ENCODE data around the gene TMEM164.

Gene TMEM164

DNA sequence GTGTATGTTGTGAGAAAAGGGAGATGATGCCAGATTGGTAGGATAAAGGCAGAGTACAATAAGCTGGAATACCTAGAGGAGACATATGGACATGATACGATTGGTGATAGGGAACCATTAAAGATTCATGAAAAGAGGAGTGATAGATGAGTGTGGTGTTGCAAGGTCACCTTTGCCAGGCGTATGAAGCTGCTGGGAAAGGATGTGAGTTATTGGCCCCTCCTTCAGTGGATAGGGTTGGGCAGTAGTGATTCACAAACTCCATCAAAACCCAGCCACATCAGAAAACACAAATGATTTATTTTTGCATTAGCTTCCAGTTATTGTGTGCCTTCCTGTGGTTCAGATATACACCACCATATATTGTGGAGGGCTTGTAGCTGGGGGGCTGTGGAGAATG is 34.3 kb downstream of the TMEM164 start:
- no peak for DNase-seq (ENCODE audit: low read depth)

DNA sequence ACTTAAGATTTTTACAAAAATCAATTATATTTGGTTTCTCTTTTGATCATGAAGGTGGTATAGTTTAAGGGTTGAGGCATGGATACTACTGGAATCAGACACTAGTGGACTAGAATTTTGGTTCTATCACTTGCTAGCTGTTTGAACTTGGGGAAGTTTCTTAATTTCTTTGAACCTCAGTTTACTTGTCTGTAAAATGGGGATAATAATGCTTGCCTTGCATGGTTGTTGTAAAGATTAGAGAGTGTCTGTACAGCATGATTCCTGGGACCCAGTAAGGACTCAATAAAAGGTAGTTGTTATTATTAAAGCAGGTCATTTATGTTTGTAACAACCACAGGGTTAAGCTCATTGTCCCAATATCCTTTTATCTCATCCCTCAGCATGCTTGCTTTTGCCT is 36.0 kb downstream of the TMEM164 start:
- no peak for DNase-seq (ENCODE audit: low read depth)

DNA sequence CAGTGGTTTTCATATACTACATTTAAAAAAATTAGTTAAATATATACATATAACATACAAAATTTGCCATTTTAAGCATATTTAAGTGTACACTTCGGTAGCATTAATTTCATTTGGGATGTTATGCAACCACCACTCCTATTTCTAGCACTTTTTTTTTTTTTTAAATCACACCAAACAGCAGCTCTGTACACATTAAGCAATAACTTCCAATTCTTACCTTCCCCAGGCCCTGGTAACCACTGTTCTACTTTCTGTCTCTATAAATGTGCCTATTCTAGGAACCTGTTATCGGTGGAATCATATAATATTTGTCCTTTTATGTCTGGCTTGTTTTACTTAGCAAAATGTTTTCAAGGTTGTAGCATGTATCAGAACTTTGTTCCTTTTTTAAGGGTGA is 39.1 kb downstream of the TMEM164 start:
- DNase-seq (ENCODE audit: low read depth): no peak

DNA sequence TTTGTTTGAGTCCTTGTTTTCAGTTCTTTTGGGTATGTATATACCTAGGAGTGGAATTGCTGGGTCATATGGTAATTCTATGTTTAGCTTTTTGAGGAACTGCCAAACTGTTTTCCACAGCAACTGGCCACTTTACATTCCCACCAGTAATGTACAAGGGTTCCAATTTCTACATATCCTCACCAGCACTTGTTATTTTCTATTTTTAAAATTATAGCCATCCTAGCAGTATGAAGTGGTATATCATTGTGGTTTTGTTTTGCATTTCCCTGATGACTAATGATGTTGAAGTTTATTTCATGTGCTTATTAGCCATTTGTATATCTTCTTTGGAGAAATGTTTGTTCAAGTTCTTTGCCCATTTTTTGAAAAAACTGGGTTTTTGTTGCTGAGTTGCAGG is 39.6 kb downstream of the TMEM164 start:
- DNase-seq (ENCODE audit: low read depth): no peak

DNA sequence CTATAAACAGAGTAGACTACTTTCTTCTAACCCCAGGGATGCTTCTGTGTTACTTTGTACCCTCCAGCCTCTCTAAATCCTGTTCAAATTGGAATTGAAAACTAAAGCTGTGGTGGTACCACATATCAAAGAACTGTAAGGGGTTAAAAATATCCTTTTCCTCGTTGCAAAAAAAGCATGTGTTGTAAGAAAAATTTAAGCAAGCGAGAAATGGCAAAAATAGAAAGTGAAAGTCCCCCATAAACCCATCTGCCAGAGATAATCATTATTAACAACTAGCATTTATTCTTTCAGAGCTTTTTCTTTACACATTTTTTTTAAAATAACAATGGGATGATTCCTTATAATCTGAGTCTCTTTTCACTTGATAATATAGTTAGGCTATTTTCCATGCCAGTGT is 40.6 kb downstream of the TMEM164 start:
- no peak for DNase-seq (ENCODE audit: low read depth)

DNA sequence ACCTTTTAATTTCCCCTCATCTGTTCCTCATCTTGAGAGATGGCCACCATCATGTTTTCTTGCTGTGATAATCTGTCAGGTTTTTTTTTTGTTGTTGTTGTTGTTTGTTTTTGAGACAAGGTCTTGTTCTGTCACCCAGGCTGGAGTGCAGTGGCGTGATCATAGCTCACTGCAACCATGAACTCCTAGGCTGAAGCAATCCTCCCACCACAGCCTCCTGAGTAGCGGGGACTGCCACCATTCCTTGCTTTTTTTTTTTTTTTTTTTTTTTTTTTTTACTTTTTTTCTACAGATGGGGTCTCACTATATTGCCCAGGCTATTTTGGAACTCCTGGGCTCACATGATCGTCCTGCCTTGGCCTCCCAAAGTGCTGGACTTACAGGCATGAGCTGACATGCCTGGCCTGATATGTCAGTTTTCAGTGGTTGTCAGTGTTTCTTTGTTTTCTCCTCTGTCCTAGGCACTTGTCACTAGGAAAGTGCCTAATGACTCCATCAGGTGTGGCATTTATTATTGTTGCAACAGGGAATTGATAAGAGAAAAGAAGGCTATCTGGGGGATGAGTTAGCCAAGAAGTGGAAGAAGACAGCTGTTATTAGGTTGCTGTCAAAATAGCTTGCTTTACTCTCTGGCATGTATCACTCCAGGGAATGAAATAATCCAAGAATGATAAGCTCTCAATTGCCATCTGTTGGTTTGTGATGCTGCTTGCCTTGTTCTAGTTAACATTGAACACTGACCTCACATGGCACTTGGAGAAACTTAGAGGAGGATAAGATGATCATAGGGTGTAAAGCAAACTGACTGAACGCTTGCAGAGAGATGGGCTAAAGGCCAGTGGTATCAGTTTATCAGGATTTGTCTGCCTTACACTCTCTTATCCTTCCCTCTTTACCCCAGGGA is 41.7 kb downstream of the TMEM164 start:
- no peak for DNase-seq (ENCODE audit: low read depth)

DNA sequence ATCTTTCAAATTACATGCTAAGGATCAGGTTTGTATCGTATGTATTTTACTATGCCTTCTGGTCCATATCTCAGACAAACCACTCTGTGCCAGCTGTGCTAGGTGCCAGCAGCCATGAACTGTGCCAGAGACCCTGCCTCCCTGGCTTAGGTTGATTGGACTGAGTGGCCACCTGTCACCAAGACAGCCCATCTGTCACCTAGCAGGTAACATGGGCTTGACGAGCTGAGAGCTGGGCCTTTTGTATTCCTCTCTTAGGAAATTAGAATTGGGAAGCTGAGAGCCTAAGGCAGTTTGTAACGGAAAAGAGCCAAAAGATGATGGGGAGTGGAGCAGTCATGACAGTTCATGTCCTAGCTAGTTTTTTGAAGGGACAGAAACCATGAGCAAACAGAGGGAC is 42.5 kb downstream of the TMEM164 start:
- DNase-seq (ENCODE audit: low read depth): no peak

DNA sequence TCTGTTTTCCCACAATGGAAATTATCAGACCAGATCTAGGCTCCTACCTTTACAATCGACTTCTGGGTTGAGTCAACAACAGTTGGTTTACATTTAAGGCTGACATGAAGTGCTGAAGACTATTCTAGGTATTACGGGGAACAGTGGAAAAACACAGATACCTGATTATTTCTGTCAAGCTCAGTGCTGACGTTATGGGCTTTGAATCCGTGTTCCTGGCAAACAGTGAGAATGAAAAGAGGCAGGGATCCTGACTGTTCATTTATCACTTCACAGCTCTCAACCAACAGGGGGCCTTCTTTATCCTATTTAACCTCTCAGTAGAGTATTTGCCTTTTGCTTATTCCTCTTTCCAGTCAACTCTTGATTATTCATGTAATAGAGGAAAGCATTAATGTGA is 43.1 kb downstream of the TMEM164 start:
- no peak for DNase-seq (ENCODE audit: low read depth)

DNA sequence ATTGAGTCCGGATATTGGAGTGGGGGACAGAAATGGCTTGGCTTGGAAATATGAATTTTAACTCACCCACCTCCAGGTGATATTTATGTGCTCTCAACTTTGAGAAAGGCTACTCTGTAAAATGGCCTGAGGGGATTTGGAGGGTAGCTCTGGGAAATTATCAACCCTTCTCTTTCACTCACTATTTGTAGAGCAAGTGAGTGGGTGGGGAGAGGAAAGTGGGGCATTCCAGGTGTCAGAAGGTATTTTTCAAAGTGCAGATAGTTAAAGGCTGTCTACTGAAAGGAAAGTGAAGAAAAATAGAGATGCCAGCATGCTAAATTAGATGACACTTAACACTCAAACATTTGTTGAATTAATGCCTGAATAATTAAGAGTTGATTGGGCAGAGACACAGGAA is 44.1 kb downstream of the TMEM164 start:
- no peak for DNase-seq (ENCODE audit: low read depth)

DNA sequence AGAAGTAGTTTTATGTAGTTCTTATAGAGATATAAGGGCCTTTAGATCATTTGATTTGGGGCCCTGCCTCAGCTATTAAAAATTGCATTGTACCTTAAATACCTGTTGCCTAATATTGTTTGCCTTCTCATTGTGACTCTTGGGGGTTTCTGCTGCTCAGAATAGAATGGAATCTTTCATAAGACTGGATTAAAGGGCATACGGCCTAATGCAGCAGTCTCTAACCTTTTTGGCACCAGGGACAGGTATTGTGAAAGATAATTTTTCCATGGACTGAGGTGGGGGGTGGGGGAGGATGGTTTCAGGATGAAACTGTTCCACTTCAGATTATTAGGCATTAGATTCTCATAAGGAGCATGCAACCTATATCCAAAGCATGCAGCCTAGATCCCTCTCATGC is 46.2 kb downstream of the TMEM164 start:
- DNase-seq (ENCODE audit: low read depth): no peak

DNA sequence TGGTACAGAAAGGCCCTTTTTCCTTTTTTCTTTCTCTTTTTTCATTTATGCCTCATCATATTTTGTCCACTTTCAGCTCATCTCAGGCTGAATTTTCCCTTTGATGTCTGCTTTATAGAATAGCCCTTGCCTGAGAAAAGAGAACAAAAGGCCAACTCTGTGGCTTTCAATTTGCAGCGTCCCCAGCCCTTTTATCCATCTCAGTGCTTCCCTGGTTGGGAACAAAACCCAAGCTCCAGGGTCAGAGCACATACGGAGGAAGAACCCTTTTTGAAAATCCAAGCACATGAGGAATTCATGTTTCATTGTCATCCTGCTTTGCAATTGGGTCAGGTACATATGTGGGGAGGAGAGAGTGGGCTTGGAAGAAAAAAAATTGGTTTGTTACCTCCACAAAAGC is 47.5 kb downstream of the TMEM164 start:
- DNase-seq (ENCODE audit: low read depth): no peak

DNA sequence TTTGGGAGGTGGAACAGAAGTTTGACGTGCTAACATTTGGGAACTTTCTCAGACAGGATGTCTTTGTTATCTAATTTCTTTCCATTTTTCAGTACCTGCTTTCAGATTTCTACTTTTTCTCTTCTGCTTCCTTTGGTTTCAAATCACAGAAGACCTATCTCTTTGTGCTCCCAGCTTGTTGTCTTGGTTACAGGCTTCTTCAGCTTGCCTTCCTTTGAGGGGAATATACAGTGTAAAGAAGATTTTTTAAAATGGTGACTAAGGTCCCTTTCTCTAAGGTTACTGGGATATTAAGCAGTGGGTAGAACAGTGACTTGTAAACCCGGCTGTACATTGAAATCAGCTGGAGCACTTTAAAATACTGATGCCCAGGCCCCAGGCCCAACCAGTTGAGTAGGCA is 48.0 kb downstream of the TMEM164 start:
- DNase-seq (ENCODE audit: low read depth): no peak

DNA sequence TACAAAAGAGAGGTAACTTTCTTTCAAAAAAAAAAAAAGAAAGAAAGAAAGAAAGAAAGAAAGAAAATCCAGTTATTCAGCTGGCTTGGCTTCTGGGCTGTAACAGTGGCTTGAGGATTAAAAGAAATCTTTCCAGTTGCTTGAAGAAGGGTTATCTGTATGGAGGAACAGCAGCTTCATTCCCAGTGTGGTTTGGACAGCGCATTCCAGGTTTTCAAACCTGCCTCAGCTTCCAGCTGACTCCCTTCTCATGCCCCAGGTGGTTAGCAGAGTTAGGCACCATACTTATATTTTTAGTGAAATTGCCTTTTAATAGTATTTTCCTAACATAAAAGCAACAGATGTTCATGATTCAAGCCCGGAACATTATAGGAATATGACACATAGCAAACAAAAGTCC is 48.6 kb downstream of the TMEM164 start:
- DNase-seq (ENCODE audit: low read depth): no peak

DNA sequence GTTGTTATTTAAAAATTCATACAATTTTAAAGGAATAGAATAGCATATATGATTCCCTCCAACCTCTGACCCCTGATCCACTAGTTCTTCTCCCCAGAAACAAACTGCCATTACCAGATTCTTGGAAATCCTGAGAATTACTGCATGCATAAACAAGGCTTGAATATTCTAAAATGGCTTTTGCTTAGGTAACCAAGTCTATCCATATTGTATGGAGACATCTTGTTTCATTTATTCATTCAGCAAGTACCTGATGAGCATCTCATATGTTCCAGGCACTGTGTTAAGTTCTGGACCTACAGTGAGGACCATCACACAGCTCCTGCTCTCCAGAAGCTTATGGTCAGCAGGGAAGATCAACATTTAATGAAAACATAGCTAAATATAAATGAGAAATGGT is 49.4 kb downstream of the TMEM164 start:
- DNase-seq (ENCODE audit: low read depth): no peak

DNA sequence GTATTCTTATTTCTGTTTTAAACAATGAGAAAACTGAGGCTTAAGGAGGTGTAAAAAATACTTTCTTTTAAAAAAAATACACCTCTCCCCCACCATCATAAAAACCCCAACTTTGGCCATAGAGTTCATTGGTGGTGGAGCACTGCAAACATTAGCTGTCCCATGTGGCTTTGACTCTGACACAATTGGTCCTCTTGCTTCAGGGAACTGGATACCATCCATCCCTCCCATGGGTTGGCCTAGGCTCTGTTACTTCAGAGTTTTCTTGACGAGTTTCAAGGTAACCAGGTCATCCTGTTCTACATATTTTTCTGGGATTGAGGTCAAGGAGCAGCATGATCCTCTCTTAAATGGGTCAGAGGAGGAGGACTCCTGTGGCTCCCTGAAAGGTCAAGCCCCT is 50.5 kb downstream of the TMEM164 start:
- DNase-seq (ENCODE audit: low read depth): no peak

DNA sequence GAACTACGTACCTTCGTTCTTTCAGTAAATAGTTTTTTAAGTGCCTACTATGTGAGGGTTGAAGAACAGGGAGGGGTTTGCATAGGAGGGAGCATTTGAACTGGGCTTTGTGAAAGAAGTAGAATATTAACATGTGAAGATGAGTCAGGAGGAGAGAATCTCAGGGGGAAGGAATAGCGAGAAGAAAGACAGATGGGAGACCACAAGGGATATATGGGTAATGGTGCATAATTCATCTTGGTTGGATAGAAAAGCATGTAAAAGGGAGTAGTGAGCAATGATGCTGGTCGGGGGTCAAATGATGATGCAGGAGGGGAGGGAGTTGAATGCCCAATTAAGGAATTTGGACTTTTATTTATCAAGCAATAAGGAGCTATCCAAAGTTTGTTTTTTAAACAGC is 52.7 kb downstream of the TMEM164 start:
- DNase-seq (ENCODE audit: low read depth): no peak

DNA sequence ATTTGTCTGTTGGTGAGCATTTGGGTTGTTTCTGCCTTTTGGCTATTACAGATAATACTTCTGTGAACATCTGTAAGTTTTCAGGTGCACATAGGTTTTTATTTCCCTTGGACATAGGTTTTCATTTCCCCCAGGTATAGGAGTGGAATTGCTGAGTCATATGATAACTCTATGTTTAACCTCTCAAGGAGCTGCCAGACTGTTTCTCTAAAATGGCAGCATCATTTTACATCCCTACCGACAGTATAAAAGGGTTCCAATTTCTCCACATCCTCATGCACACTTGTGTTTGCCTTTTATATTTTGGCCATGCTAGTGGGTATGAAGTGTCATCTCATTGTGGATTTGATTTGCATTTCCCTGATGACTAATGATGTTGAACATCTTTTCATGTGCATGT is 53.5 kb downstream of the TMEM164 start:
- no peak for DNase-seq (ENCODE audit: low read depth)

DNA sequence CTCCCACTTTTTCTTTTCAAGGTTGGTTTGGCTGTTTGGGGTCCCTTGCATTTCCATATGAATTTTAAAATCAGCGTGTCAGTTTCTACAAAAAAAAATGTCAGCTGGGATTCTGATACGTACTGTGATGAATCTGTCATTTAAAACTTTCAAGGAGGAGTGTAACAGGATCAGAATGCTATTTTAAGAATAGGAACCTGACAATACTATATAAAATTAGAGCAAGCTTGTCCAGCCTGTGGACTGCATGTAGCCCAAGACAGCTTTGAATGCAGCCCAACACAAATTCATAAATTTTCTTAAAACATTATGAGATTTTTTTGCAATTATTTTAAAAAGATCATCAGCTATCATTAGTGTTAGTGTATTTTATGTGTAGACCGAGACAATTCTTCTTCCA is 56.5 kb downstream of the TMEM164 start:
- DNase-seq (ENCODE audit: low read depth): no peak

DNA sequence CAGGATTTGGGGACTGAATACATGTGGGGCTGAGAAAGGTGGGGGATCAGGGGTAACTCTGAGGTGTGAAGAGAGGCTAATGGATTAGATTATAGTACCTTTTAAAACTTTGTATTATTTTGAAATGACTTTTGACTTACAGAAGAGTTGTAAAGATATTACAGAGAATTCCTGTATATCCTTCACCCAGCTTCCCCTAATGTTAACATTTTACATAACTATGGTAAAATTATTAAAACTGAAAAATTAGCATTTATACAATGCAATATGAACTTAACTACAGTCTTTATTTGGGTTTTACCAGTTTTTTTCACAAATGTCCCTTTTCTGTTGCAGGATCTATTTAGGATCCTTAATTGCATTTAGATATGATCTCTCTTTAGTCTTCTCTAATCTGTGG is 57.4 kb downstream of the TMEM164 start:
- no peak for DNase-seq (ENCODE audit: low read depth)

DNA sequence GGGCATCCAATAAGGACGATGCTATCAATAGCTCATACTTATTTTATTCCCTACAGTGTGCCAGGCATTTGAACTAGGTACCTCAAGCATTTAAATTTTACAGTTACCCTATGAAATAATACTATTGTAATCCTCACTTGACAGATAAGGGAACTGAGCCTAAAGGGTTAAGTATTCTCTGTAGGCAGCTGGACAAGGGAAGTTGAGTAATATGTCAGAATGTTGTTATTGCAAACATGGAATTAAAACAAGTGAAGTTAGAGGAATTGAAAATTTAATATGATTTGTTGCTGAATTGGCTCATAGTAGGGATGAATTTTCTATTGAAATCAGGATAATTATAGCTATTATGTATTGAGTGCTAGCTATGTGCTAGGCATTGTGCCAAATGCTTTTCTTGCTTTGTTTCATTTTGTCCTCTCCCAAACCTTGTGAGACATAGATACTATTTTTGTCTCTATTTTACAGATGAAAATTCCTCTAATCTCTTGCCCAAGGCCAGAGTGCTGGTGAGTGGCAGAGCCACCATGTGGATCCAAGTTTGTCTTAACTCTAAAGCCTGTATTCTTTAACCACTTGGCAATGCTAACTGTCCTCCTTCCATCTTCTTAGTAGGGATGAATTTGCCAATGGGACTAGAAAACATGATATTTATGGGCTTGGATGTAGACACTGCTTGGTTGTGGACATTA is 58.1 kb downstream of the TMEM164 start:
- DNase-seq (ENCODE audit: low read depth): no peak

DNA sequence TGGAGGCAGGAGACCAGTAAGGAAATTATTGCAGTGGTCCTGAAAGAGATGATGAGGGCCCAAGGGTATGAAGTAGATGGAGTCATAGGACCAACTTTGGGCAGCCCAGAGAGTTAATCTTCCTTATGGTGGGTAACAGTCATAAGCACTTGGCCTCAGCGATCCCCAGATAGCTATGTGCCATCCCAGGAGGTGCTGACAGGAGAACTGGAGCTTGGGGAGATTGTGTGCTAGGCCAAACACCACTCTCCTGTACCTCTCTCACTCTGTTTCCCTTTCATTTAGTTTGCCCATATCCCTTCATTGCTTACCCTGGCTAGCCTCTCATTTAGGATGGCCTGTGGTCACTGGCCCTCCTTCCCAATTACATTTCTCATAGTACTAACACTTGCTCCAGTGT is 60.0 kb downstream of the TMEM164 start:
- no peak for DNase-seq (ENCODE audit: low read depth)

DNA sequence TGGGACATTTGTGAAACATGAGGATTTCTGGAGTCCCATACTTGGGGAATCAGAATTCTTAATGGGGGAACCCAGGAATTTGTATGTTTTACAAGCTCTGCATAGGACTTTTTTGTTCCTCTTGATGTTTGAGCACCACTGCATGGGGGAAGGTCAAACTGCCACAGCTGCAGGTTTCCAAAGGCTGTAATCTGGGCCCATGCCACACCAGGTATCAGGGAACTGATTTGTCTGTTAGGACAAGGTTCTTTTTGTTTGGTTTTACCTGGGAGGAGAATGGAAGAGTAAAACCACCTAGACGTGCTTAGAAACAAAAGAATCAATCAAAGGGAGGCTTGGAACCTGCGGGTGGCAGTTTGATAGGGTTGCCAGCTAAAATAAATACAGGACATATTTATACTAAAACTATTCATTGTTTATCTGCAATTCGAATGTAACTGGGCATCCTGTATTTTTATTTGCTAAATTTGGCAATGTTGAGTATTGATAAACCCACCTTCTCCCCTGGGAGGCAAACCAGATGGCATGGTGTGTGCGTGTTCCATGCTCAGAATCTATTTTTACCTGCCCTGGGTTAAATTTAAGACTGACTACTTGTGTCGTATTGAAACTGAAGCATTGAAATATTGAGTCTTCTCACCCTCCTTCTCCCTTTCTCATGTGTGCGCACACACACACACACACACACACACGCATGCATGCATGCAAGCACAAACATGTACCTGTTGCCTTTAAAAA is 63.7 kb downstream of the TMEM164 start:
- no peak for DNase-seq (ENCODE audit: low read depth)

DNA sequence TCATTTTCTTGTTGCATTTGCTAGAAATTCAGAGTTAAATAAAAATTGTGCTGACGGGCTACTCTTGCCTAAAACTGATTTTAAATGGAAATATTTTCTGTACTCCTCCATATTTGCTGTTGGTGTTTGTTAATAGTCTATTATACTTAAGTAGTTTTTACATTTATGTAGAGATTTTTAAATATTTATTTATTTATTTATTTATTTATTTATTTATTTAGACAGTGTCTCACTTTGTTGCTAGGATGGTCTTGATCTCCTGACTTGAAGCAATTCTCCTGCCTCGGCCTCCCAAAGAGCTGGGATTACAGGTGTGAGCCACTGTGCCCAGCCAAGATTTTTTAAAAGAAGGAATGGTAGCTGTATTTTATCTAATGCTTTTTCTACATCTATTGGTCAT is 68.1 kb downstream of the TMEM164 start:
- no peak for DNase-seq (ENCODE audit: low read depth)
